PC-9 (cell line): ENCODE data around the gene TSEN15. TPM values are rescaled to one million over a fixed set of nuclear protein-coding genes. Genes with fewer than 3 reads are reported as not detected.

Experiments
- BruUV-seq: library from RNA; stranded (reverse); fragments of 400-500 nt; replicated peaks from 2 replicates; lab custom pipeline; 2021; lab: Mats Ljungman, UMichigan
- CTCF ChIA-PET: fragments of 300-600 bp; sonication (Branson Sonifier 250); formaldehyde crosslinking; loops from one replicate; lab custom pipeline; 2022; ENCODE audit warnings: antibody characterized with exemption; lab: Charles Lee
- POLR2A ChIA-PET: fragments of 300-600 bp; sonication (Branson Sonifier 250); formaldehyde crosslinking; loops from one replicate; lab custom pipeline; 2022; ENCODE audit warnings: antibody characterized with exemption; ENCODE audit not compliant: unreplicated experiment; lab: Charles Lee
- DNase-seq, 2 experiments: peaks; one replicate each; pipeline versions ENCODE4 v3.0.0 to v3.0.0-alpha.2; 2015 to 2022; ENCODE audit warnings: mixed read lengths in 1 of 2
- H2AFZ ChIP-seq: fragments of 200-600 bp; sonication (generic); 2 replicates; pipeline ENCODE4 v1.8.1; 2017; ENCODE audit warnings: antibody characterized with exemption
- H3F3A ChIP-seq: fragments of 200-600 bp; sonication (generic); 2 replicates; pipeline ENCODE4 v1.8.1; 2017; ENCODE audit warnings: antibody characterized with exemption, mild to moderate bottlenecking, low read depth; ENCODE audit not compliant: insufficient read depth
- H3K27ac ChIP-seq: fragments of 200-600 bp; sonication (generic); 2 replicates; pipeline ENCODE4 v1.6.1; 2016; ENCODE audit warnings: mixed run types
- H3K27me3 ChIP-seq: fragments of 200-600 bp; sonication (generic); 2 replicates; pipeline ENCODE4 v1.6.1; 2016; ENCODE audit warnings: low read depth, mixed run types; ENCODE audit not compliant: insufficient read depth
- H3K36me3 ChIP-seq: fragments of 200-600 bp; sonication (generic); 2 replicates; pipeline ENCODE4 v1.6.1; 2016; ENCODE audit warnings: low read depth, mixed run types
- H3K4me1 ChIP-seq: fragments of 200-600 bp; sonication (generic); replicated peaks from 2 replicates; pipeline ENCODE4 v1.6.1; 2016; ENCODE audit warnings: mixed run types; ENCODE audit not compliant: insufficient read depth
- H3K4me2 ChIP-seq: fragments of 200-600 bp; sonication (generic); 2 replicates; pipeline ENCODE4 v1.6.1; 2017; ENCODE audit warnings: mixed run types
- H3K4me3 ChIP-seq: fragments of 200-600 bp; sonication (generic); 2 replicates; pipeline ENCODE4 v1.6.1; 2016; ENCODE audit warnings: mixed run types
- H3K79me2 ChIP-seq: fragments of 200-600 bp; sonication (generic); 2 replicates; pipeline ENCODE4 v1.6.1; 2017; ENCODE audit warnings: low read depth, mixed run types
- H3K9me2 ChIP-seq: fragments of 200-600 bp; sonication (generic); 2 replicates; pipeline ENCODE4 v1.8.1; 2017; ENCODE audit warnings: mild to moderate bottlenecking; ENCODE audit not compliant: insufficient read depth
- H3K9me3 ChIP-seq: fragments of 200-600 bp; sonication (generic); 2 replicates; pipeline ENCODE4 v1.8.1; 2016; ENCODE audit warnings: low read depth; ENCODE audit not compliant: insufficient read depth
- H4K20me1 ChIP-seq: fragments of 200-600 bp; sonication (generic); 2 replicates; pipeline ENCODE4 v1.8.1; 2017; ENCODE audit not compliant: insufficient read depth
- EZH2 ChIP-seq: fragments of 200-600 bp; sonication (generic); IDR thresholded peaks from 2 replicates; pipeline ENCODE4 v1.8.0; 2017; ENCODE audit warnings: antibody characterized with exemption, low read depth
- intact Hi-C: fragments of 100-400 bp; cut with micrococcal nuclease; formaldehyde crosslinking; loops from one replicate; pipeline ENCODE4 v1.10.0; 2022; ENCODE audit not compliant: unreplicated experiment
- total RNA-seq: library from RNA; stranded (reverse); gene quantifications from 2 replicates; pipeline ENCODE4 v1.2.3, GENCODE V29; 2021
- TF ChIP-seq, protein P1 (sequence below): fragments of 200-600 bp; sonication (generic); conservative IDR thresholded peaks from 2 replicates; pipeline ENCODE4 v1.6.1; 2017; ENCODE audit warnings: mixed run types, antibody characterized with exemption, mild to moderate bottlenecking, moderate library complexity

The TSEN15 gene
- total RNA-seq, 1 experiment from 2014 or later: 46.0 TPM

- no peaks in the 10 kb centered on the region for H3K4me1 ChIP-seq
- H3K9me3 ChIP-seq: no peaks in the 10 kb centered on the region
- BruUV-seq: no TSS peak
- TF ChIP-seq, protein P1, sequence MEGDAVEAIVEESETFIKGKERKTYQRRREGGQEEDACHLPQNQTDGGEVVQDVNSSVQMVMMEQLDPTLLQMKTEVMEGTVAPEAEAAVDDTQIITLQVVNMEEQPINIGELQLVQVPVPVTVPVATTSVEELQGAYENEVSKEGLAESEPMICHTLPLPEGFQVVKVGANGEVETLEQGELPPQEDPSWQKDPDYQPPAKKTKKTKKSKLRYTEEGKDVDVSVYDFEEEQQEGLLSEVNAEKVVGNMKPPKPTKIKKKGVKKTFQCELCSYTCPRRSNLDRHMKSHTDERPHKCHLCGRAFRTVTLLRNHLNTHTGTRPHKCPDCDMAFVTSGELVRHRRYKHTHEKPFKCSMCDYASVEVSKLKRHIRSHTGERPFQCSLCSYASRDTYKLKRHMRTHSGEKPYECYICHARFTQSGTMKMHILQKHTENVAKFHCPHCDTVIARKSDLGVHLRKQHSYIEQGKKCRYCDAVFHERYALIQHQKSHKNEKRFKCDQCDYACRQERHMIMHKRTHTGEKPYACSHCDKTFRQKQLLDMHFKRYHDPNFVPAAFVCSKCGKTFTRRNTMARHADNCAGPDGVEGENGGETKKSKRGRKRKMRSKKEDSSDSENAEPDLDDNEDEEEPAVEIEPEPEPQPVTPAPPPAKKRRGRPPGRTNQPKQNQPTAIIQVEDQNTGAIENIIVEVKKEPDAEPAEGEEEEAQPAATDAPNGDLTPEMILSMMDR: no peak
- no peak for TF ChIP-seq EZH2
- H4K20me1 ChIP-seq: 0 out of 2 replicates have a peak, but pooled peaks cover 5% of the 10 kb centered on the region
- POLR2A ChIA-PET: no interaction called here
- no peaks in the 10 kb centered on the region for H3F3A ChIP-seq
- intact Hi-C loops: no loop called here
- H3K4me2 ChIP-seq: no peak overlapping the region
- CTCF ChIA-PET: no interaction called here
- no peaks in the 10 kb centered on the region for H3K9me2 ChIP-seq
- no peak overlapping the region for H2AFZ ChIP-seq
- no peaks in the 10 kb centered on the region for H3K79me2 ChIP-seq
- DNase-seq: no peak
- H3K27me3 ChIP-seq: no peaks in the 10 kb centered on the region
- H3K4me3 ChIP-seq: no peak overlapping the region
- H3K27ac ChIP-seq: no peak overlapping the region
- H3K36me3 ChIP-seq: no peaks in the 10 kb centered on the region
Observed at GRCh38 chr1:184085667-184086066, 34.1 kb downstream of the TSEN15 start.

DNA sequence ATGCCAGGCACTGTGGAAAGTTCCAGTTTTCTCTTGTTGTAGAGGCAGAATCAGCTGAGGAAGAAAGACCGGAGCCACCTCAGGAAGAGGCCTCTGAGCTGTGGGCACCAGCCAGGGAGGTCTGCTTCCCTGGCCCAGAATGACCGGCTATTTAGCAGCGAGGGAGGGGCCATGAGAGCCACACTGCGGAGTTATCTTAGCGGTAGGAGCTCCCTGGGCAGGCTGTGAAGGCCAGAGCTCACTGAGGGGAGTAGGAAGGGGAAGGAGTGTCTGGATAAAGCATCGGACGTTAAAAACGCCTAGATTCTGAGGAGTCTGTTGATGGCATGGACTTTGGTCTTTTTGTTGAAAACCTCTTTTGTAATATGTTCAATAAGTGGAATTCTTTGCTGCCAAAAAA is 36.5 kb downstream of the TSEN15 start:
- H3K36me3 ChIP-seq: no peaks in the 10 kb centered on the region
- intact Hi-C loops: no loop called here
- H3K4me2 ChIP-seq: no peak overlapping the region
- H3K79me2 ChIP-seq: no peaks in the 10 kb centered on the region
- BruUV-seq: no TSS peak
- no peak overlapping the region for H3K4me3 ChIP-seq
- ChIA-PET CTCF (no interaction called here), POLR2A (no interaction called here)
- no peak for DNase-seq
- no peaks in the 10 kb centered on the region for H3K27me3 ChIP-seq
- no peak overlapping the region for H3K27ac ChIP-seq
- no peaks in the 10 kb centered on the region for H3K9me2 ChIP-seq
- no peaks in the 10 kb centered on the region for H3K9me3 ChIP-seq
- no peaks in the 10 kb centered on the region for H3K4me1 ChIP-seq
- TF ChIP-seq, protein P1: no peak
- no peak for TF ChIP-seq EZH2
- no peak overlapping the region for H2AFZ ChIP-seq
- no peaks in the 10 kb centered on the region for H4K20me1 ChIP-seq
- no peaks in the 10 kb centered on the region for H3F3A ChIP-seq

- intact Hi-C loops: no loop called here
- no peaks in the 10 kb centered on the region for H3F3A ChIP-seq
- TF ChIP-seq EZH2: no peak
- TF ChIP-seq, protein P1: no peak
- no peaks in the 10 kb centered on the region for H3K36me3 ChIP-seq
- BruUV-seq: no TSS peak
- ChIA-PET POLR2A (no interaction called here), CTCF (interaction anchor here (0.7 kb wide), 1 partner anchor 408 kb away, joined by 3 read pairs; no protein-coding TSS in a partner anchor)
- H3K4me1 ChIP-seq: no peaks in the 10 kb centered on the region
- no peak overlapping the region for H3K4me2 ChIP-seq
- no peaks in the 10 kb centered on the region for H3K79me2 ChIP-seq
- H3K9me3 ChIP-seq: no peaks in the 10 kb centered on the region
- no peaks in the 10 kb centered on the region for H3K9me2 ChIP-seq
- H2AFZ ChIP-seq: no peak overlapping the region
- DNase-seq: no peak
- H3K4me3 ChIP-seq: no peak overlapping the region
- H3K27ac ChIP-seq: no peak overlapping the region
- H3K27me3 ChIP-seq: no peaks in the 10 kb centered on the region
- no peaks in the 10 kb centered on the region for H4K20me1 ChIP-seq
Observed at GRCh38 chr1:184093071-184093470, 41.5 kb downstream of the TSEN15 start.
